Fibroblast of lung (primary cell): ENCODE results near the gene CRYL1. TPM values are rescaled to one million over a fixed set of nuclear protein-coding genes. Genes with fewer than 3 reads are reported as not detected.

ENCODE experiments used
- DNase-seq, 2 donors: peaks; one replicate each; pipeline versions ENCODE4 v3.0.0 to v3.0.0-alpha.2; 2010; ENCODE audit warnings: low read depth in 2 of 2
- H2AFZ ChIP-seq: 2 replicates; pipeline ENCODE4 v1.5.1; 2012; ENCODE audit warnings: low read length, control low read depth, inconsistent platforms
- H3K27ac ChIP-seq: 2 replicates; pipeline ENCODE4 v1.5.1; 2011; ENCODE audit warnings: low read length, control low read depth; ENCODE audit not compliant: insufficient read depth
- H3K27me3 ChIP-seq: 2 replicates; pipeline ENCODE4 v1.5.1; 2011; ENCODE audit warnings: mild to moderate bottlenecking, low read length; ENCODE audit not compliant: control insufficient read depth, insufficient read depth
- H3K36me3 ChIP-seq: 2 replicates; pipeline ENCODE4 v1.5.1; 2011; ENCODE audit warnings: low read length; ENCODE audit not compliant: control insufficient read depth, insufficient read depth
- H3K4me1 ChIP-seq: 2 replicates; pipeline ENCODE4 v1.5.1; 2011; ENCODE audit warnings: low read length; ENCODE audit not compliant: control insufficient read depth, insufficient read depth; ENCODE audit errors: extremely low read depth
- H3K4me2 ChIP-seq: 2 replicates; pipeline ENCODE4 v1.5.1; 2011; ENCODE audit warnings: low read length, control low read depth; ENCODE audit not compliant: insufficient read depth; ENCODE audit errors: extremely low read depth
- H3K4me3 ChIP-seq, 4 experiments: fragments of 200-600 bp in 1 of 4; sonication (generic) in 1 of 4; replicated peaks in 1 of 4; 2 replicates each; pipeline ENCODE4 v1.5.1; 2011 to 2016; ENCODE audit warnings: low read length in 4 of 4, low read depth in 3 of 4, mild to moderate bottlenecking in 3 of 4, control low read depth in 2 of 4, inconsistent platforms in 1 of 4, mixed read lengths in 1 of 4; ENCODE audit not compliant: insufficient read depth in 1 of 4; ENCODE audit errors: control extremely low read depth in 1 of 4
- H3K79me2 ChIP-seq: 2 replicates; pipeline ENCODE4 v1.5.1; 2012; ENCODE audit warnings: mild to moderate bottlenecking, low read length, inconsistent platforms; ENCODE audit not compliant: control insufficient read depth, insufficient read depth
- H3K9ac ChIP-seq: 2 replicates; pipeline ENCODE4 v1.5.1; 2011; ENCODE audit warnings: mild to moderate bottlenecking, low read length, control low read depth; ENCODE audit not compliant: insufficient read depth
- H3K9me3 ChIP-seq: 2 replicates; pipeline ENCODE4 v1.5.1; 2012; ENCODE audit warnings: low read depth, low read length; ENCODE audit not compliant: control insufficient read depth, insufficient read depth
- H4K20me1 ChIP-seq: 2 replicates; pipeline ENCODE4 v1.5.1; 2011; ENCODE audit warnings: low read length; ENCODE audit not compliant: control insufficient read depth, insufficient read depth; ENCODE audit errors: extremely low read depth
- CTCF ChIP-seq, 2 donors: IDR thresholded peaks in 1 of 2; conservative IDR thresholded peaks in 1 of 2; 1 replicate in 1 of 2; 2 replicates in 1 of 2; pipeline ENCODE4 v1.5.1; 2011 to 2012; ENCODE audit warnings: low read length in 2 of 2, control low read depth in 1 of 2, inconsistent platforms in 1 of 2, low read depth in 1 of 2, mild to moderate bottlenecking in 1 of 2
- EZH2 ChIP-seq: IDR thresholded peaks from 2 replicates; pipeline ENCODE4 v1.5.1; 2012; ENCODE audit warnings: low read length, control low read depth, mild to moderate bottlenecking; ENCODE audit errors: missing control alignments
- polyA plus RNA-seq, 2 donors: library from polyadenylated mRNA; depleted of rRNA in 1 of 2; stranded (reverse) in 1 of 2; unstranded in 1 of 2; fragments of >200 nt; gene quantifications; 2 replicates each; pipeline ENCODE4 v1.2.1, GENCODE V29; 2011 to 2012; ENCODE audit warnings: missing spikeins in 1 of 2
- total RNA-seq: library from RNA; depleted of rRNA; stranded (reverse); fragments of >200 nt; gene quantifications from 2 replicates; pipeline ENCODE4 v1.2.1, GENCODE V29; 2014

CRYL1 gene
- total and polyA plus RNA-seq, 2 donors (not counting 1 experiment from before 2014, with no cell fraction given) = 18.3 to 20.1 TPM

GRCh38 chr13:20404488-20405222 lies 121.0 kb downstream of the CRYL1 start:
- no peaks in the 10 kb centered on the region for H3K79me2 ChIP-seq
- no peak for DNase-seq
- TF ChIP-seq CTCF (conservative IDR thresholded peaks at IDR 0.05 in 1 of 2, IDR thresholded peaks at IDR 0.05 in 1 of 2; ENCODE audit: low read depth in 1 of 2, low read length in 2 of 2) (no peak), EZH2 (no peak)

GRCh38 chr13:20403826-20404225 lies 121.8 kb downstream of the CRYL1 start:
- Histone ChIP-seq H3K36me3 (no peaks in the 10 kb centered on the region), H3K4me3 (no peak overlapping the region), H3K79me2 (no peaks in the 10 kb centered on the region), H3K9ac (no peak overlapping the region), H2AFZ (no peak overlapping the region), H3K27me3 (no peaks in the 10 kb centered on the region), H3K4me2 (no peak overlapping the region), H3K4me1 (no peaks in the 10 kb centered on the region), H4K20me1 (no peaks in the 10 kb centered on the region), H3K27ac (no peak overlapping the region), H3K9me3 (no peaks in the 10 kb centered on the region)
- TF ChIP-seq CTCF (conservative IDR thresholded peaks at IDR 0.05 in 1 of 2, IDR thresholded peaks at IDR 0.05 in 1 of 2; ENCODE audit: low read depth in 1 of 2, low read length in 2 of 2) (no peak), EZH2 (no peak)
- no peak for DNase-seq

More at GRCh38 chr13:20404488-20405222, 121.0 kb downstream of the CRYL1 start:
- Histone ChIP-seq H2AFZ (no peak overlapping the region), H3K4me3 (no peak overlapping the region), H3K4me2 (no peak overlapping the region), H3K4me1 (no peaks in the 10 kb centered on the region), H3K36me3 (no peaks in the 10 kb centered on the region), H3K9ac (no peak overlapping the region), H3K27ac (no peak overlapping the region), H3K27me3 (no peaks in the 10 kb centered on the region), H3K9me3 (no peaks in the 10 kb centered on the region), H4K20me1 (no peaks in the 10 kb centered on the region)

- Histone ChIP-seq H3K4me3 (no peak overlapping the region), H3K27ac (no peak overlapping the region), H3K27me3 (peaks cover 2% of the 10 kb centered on the region), H3K36me3 (no peaks in the 10 kb centered on the region), H3K9me3 (no peaks in the 10 kb centered on the region), H3K9ac (no peak overlapping the region), H3K4me1 (no peaks in the 10 kb centered on the region), H3K4me2 (no peak overlapping the region), H2AFZ (no peak overlapping the region), H3K79me2 (no peaks in the 10 kb centered on the region), H4K20me1 (no peaks in the 10 kb centered on the region)
- DNase-seq = no peak
- TF ChIP-seq CTCF (conservative IDR thresholded peaks at IDR 0.05 in 1 of 2, IDR thresholded peaks at IDR 0.05 in 1 of 2; ENCODE audit: low read depth in 1 of 2, low read length in 2 of 2) = no peak
- no peak for TF ChIP-seq EZH2
Observed at GRCh38 chr13:20402881-20403280, 122.8 kb downstream of the CRYL1 start.
